Measurements from ENCODE around the gene ZMIZ1.

GRCh38 chr10:79142522-79143309, 74.0 kb downstream of the ZMIZ1 start:
- no peak for TF ChIP-seq CTCF (IDR thresholded peaks at IDR 0.05)
- TF ChIP-seq POLR2A (IDR thresholded peaks at IDR 0.05) = no peak

Data from lower leg skin (tissue), 3 donors.